Left ventricle myocardium inferior (tissue), 1 donor: ENCODE data around the gene PPM1H. TPM values are rescaled to one million over a fixed set of nuclear protein-coding genes. Genes with fewer than 3 reads are reported as not detected.

ENCODE experiments used
- DNase-seq: peaks from one replicate; pipeline ENCODE4 v3.0.0-alpha.2; 2020
- H3K27ac ChIP-seq: fragments of 200-600 bp; replicated peaks from 2 replicates; pipeline ENCODE4 v1.8.0; 2021
- H3K27me3 ChIP-seq: fragments of 200-600 bp; 2 replicates; pipeline ENCODE4 v1.8.0; 2021; ENCODE audit warnings: low read depth
- H3K36me3 ChIP-seq: fragments of 200-600 bp; 2 replicates; pipeline ENCODE4 v1.8.0; 2021
- H3K4me1 ChIP-seq: fragments of 200-600 bp; 2 replicates; pipeline ENCODE4 v1.8.0; 2021
- H3K4me3 ChIP-seq: fragments of 200-600 bp; 2 replicates; pipeline ENCODE4 v1.8.0; 2021; ENCODE audit warnings: mild to moderate bottlenecking, moderate library complexity
- H3K9me3 ChIP-seq: fragments of 200-600 bp; replicated peaks from 2 replicates; pipeline ENCODE4 v1.8.0; 2021
- CTCF ChIP-seq: fragments of 200-600 bp; IDR thresholded peaks from 2 replicates; pipeline ENCODE4 v1.8.0; 2021; ENCODE audit warnings: antibody characterized with exemption, mild to moderate bottlenecking, borderline replicate concordance
- intact Hi-C: fragments of 100-400 bp; cut with micrococcal nuclease; formaldehyde crosslinking; loops from one replicate; pipeline ENCODE4 v1.11.0; 2022
- total RNA-seq: library from RNA; stranded (reverse); fragmentation: NEBNext Ultra II Directional; extraction: Animal tissue kit (Norgen Biotek cat#: 25700); gene quantifications from one replicate; pipeline ENCODE4 v1.2.1, GENCODE V29; 2021
- donor health status: DM: no; HTN: yes; CAD: no; lungs with severe emphysema.

The PPM1H gene
- total RNA-seq, 1 donor from 2014 or later, result 6.0 TPM

- H3K4me1 ChIP-seq, result peaks cover 43% of the 10 kb centered on the region
- no peaks in the 10 kb centered on the region for H3K9me3 ChIP-seq
- no peak overlapping the region for H3K4me3 ChIP-seq
- peak; percentile 86 for DNase-seq
- H3K27ac ChIP-seq, result peak overlapping the region; percentile 64
- intact Hi-C loops, result loop anchor here (5.0 to 10.0 kb wide), 2 partner anchors 191 to 359 kb away; no protein-coding TSS in a partner anchor
- TF ChIP-seq CTCF, result peak; percentile 97
- no peaks in the 10 kb centered on the region for H3K27me3 ChIP-seq
- H3K36me3 ChIP-seq, result no peaks in the 10 kb centered on the region
Measured at GRCh38 chr12:62793256-62794217, 141.4 kb downstream of the PPM1H start.

GRCh38 chr12:62792236-62792870 lies 142.6 kb downstream of the PPM1H start:
- Histone ChIP-seq H3K4me3 (no peak overlapping the region), H3K9me3 (no peaks in the 10 kb centered on the region), H3K4me1 (peaks cover 55% of the 10 kb centered on the region), H3K36me3 (no peaks in the 10 kb centered on the region), H3K27ac (peak overlapping the region; percentile 17), H3K27me3 (no peaks in the 10 kb centered on the region)
- no peak for TF ChIP-seq CTCF
- no peak for DNase-seq
- intact Hi-C loops, result loop anchor here (5.0 to 10.0 kb wide), 2 partner anchors 190 to 358 kb away; no protein-coding TSS in a partner anchor

GRCh38 chr12:62789851-62790250 lies 145.1 kb downstream of the PPM1H start:
- Histone ChIP-seq H3K4me1 (peaks cover 79% of the 10 kb centered on the region), H3K9me3 (no peaks in the 10 kb centered on the region), H3K36me3 (no peaks in the 10 kb centered on the region), H3K27ac (peak overlapping the region; percentile 52), H3K4me3 (no peak overlapping the region), H3K27me3 (no peaks in the 10 kb centered on the region)
- intact Hi-C loops, result loop anchor here (5.0 to 10.0 kb wide), 2 partner anchors 188 to 355 kb away; no protein-coding TSS in a partner anchor
- DNase-seq, result no peak
- TF ChIP-seq CTCF, result no peak

- TF ChIP-seq CTCF, result no peak
- Histone ChIP-seq H3K36me3 (no peaks in the 10 kb centered on the region), H3K4me1 (peaks cover 69% of the 10 kb centered on the region), H3K9me3 (no peaks in the 10 kb centered on the region), H3K4me3 (no peak overlapping the region), H3K27ac (peak overlapping the region; percentile 86), H3K27me3 (no peaks in the 10 kb centered on the region)
- intact Hi-C loops, result no loop called here
- no peak for DNase-seq
Measured at GRCh38 chr12:62787611-62788010, 147.3 kb downstream of the PPM1H start.

GRCh38 chr12:62787023-62787422 lies 147.9 kb downstream of the PPM1H start:
- intact Hi-C loops, result no loop called here
- DNase-seq, result no peak
- Histone ChIP-seq H3K9me3 (no peaks in the 10 kb centered on the region), H3K4me1 (peaks cover 63% of the 10 kb centered on the region), H3K27me3 (no peaks in the 10 kb centered on the region), H3K36me3 (no peaks in the 10 kb centered on the region), H3K27ac (peak overlapping the region; percentile 86), H3K4me3 (no peak overlapping the region)
- TF ChIP-seq CTCF, result no peak
